RPMI8226 (cell line): Measurements from ENCODE around the gene RIN3.

ENCODE experiments used
- DNase-seq: peaks from one replicate; pipeline ENCODE4 v3.0.0-alpha.2; 2015

RIN3 gene

DNA sequence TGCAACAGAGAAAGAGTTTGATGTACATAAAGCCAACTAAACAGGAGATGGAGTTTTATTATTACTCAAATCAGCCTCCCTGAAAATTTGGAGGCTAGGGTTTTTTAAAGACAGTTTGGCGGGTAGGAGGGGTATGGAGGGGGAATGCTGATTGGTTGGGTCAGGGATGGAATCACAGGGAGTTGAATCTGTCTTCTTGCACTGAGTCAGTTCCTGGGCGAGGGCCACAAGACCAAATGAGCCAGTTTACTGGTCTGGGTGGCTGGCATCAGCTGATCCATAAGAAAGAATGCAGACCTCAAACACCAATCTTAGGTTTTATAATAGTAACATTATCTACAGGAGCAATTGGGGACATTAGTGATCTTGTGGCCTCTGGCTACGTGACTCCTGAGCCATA, 64.9 kb downstream of the RIN3 start:
- no peak for DNase-seq

DNA sequence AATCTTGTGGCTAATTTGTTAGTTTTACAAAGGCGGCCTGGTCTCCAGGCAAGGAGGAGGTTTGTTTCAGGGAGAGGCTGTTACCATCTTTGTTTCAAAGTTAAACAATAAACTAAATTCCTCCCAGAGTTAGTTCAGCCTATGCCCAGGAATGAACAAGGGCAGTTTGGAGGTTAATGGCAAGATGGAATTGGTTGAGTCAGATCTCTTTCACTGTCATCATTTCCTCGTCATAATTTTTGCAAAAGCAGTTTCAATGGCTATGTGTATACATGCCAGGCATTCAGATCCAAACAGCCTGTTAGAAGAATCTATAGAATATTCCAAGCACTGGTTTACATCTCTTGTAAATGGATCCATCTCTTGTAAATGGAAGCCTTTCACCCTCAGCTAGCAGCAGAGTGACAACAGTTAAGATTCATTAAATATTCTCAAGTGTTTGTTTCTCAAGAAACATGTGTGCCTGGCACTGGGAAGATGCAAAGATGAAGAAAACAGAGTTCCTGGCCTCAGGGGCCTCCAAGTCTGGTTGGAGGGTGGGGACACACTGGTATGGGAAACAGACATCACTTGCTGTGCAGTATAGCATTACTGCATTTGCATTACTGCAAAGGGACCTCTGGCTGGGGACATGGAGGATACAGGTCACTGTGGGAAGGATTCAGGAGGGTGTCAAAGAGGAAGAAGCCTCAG, 65.8 kb downstream of the RIN3 start:
- DNase-seq = no peak

GRCh38 chr14:92581206-92581605, 67.6 kb downstream of the RIN3 start:
- no peak for DNase-seq

DNA sequence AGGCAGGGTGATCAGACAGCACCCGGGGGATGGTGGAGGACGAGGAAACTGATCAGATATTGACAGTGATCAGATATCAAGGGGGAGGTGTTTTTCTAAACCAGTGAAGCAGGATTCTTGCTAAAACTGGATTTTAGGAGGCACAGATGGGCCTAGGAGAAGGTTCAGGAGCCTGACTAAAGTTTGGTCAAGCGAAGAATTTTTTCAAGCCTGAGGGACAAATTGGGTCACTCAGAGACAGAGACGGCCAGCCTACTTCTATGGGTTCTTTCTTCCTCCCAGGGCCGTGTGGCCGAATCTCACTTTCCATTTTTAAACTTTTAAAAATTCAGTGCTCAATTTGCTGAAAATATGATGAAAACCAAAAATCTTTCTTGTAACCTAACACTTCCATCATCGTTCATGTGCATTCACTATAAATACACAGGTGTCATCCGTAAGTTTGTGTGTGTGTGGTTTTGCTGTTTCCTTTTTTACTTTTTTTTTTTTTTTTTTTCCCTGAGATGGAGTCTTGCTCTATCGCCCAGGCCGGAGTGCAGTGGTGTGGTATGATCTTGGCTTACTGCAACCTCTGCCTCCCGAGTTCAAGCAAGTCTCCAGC, 68.5 kb downstream of the RIN3 start:
- DNase-seq = no peak

GRCh38 chr14:92582706-92583452, 69.3 kb downstream of the RIN3 start:
- DNase-seq = no peak

DNA sequence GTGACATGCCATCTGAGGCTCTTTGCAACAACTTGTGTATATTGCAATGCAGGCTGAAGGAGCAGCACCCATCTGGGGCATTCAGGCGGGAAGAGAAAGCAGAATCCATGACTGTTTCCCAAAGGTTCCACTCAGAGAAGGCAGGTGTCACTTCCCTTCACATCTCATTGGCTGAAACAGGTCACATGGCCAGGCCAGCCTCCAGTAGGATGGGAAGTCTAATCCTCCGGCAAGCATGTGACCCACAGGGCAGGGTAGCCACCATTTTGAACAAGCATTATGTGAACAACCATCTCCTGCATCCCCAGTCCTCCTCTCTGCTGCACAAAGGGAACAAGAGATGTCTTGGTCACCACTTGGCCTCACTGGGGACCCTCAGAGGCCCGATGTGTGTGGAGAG, 70.6 kb downstream of the RIN3 start:
- DNase-seq = no peak

GRCh38 chr14:92584816-92585215, 71.2 kb downstream of the RIN3 start:
- DNase-seq = no peak

GRCh38 chr14:92585981-92586937, 72.7 kb downstream of the RIN3 start:
- DNase-seq = no peak

DNA sequence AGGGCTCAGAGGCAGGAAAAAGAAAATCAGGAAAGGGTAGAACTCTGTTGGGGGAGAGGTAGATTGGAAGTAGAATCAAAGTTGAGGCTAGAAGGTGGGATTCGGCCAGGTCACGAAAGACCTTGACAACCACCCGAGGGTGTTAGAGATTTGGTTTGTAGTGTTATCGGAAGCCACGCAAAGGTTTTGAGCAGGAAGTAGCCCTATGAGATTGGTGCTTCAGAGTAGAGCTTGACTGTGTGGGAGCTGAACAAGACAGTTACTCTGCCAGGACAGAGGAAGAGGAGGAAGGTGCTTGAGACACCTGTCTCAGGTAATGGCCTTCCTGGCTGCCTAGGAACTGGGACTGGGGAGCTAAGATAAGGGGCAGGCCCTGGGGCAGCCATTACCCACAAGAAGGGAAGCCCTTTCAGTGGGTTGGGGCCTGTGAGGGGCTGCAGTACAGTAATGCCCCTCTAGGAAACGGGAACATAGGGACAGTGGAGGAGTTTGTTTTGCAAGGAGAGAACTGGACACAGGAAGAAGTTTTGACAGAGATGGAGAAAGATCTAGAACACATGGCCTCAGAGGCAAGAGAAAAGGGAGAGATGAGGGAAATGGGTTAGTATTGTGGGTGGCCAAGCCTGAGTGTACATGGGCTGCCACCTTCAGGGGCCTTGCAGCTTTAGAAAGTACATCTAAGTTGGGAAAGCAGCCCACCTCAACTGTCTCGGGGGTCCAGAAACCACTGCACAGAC, 73.5 kb downstream of the RIN3 start:
- DNase-seq = no peak

GRCh38 chr14:92587700-92588085, 74.1 kb downstream of the RIN3 start:
- DNase-seq = no peak

DNA sequence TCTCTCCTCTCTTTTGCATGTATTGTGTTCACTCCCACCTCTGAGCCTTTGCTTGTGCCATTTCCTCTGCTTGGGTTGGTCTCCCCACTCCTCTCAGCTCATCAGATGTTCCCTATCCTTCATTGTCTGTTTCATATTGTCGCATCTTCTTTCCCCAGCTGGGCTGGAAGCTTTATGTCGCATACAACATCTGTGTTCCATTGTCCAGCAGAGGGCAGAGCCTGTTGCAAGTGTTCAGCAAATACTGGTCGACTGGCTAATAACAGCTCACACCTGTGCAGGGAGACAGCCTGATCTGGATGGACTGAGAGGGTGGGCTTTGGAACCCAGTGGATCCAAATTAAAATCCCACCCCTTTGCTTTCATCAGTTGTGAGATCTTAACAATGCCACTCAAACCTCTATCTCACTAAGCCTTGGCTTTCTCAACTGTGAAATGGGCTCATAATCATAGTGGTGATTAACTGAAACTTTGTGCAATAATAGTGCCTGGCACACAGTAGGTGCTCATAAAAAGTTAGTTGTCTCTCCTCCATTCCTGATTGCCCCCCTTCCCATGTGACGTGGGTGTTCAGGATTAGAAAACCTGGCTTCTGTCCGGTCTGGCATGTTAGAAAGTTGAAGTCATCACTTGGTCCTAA, 75.8 kb downstream of the RIN3 start:
- DNase-seq = peak; percentile 52

DNA sequence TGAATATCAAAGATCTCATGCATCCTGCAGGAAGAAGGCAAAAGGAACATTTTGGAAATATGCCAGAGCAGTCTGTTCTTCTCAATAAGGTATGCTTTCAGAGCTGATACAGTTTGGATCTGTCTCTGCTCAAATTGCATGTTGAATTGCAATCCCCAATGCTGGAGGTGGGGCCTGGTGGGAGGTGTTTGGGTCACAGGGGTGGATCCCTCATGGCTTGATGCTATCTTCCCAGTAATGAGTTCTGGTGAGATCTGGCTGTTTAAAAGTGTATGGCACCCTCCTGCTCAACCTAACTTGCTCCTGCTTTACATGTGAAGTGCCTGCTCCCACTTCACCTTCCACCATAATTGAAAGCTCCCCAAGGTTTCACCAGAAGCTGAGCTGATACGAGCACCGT, 76.6 kb downstream of the RIN3 start:
- DNase-seq = no peak

DNA sequence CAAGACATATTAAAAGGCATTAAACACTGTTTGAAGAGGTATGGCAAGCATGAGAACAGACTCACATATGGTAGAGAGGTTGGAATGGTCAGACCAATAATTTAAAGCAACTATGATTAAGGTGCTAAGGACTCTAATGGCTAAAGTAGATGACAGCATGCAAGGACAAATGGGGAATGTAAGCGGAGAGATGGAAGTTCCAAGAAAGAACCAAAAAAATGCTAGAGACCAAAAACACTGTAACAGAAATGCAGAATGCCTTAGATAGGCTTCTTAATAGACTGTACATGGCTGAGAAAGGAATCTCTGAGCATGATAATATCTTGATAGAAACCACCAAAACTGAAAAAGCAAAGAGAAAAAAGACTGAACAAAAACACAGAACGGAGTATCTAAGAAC, 77.4 kb downstream of the RIN3 start:
- DNase-seq = no peak

- DNase-seq = no peak
These were observed 77.8 kb downstream of the RIN3 start for GRCh38 chr14:92591346-92591745.

DNA sequence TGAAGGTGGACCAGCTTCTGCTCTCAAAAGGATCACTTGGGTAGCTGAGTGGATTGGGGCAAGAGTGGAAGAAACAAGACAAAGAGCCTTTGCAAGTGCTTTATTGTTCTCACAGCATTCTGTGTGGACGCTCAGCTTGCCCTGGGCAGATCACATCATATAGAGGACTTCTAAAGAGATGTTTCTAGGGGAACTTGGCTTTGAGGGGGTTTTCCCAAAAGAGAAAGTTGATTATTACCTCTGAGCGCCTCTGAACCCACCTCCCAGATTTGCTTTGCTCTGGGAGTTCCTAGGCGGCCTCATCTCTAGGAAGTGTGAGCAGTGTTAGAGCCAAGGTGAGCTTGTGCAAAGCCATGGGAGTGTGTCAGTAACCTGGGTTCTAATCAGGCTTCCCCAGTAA, 81.7 kb downstream of the RIN3 start:
- DNase-seq = no peak

DNA sequence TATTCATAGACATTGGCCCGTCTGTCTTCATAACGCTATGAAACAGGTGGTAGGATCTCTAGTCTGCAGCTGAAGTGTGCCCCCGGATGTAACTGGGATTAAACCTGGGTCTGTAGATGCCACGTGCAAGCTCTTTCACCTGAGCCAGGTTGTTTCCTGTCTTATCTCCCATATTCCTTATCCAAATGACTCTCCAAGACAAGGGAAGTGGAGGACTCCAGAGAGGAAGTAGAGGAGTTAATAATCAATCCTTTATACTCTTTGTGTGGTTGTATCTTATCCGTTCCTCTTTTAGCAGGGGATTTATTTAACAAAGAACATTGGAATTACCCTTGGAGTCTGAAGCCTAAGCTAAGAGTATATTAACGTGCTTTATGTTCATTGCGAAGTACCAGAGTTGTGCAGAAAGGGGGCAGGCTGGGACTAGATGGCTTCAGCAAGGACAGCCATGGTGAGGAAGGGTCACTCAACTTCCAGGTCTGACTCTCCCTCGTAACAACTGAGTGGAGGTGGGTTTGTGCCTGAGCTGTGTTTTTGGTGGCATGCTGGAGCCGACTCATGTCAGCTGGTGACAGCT, 82.8 kb downstream of the RIN3 start:
- no peak for DNase-seq

DNA sequence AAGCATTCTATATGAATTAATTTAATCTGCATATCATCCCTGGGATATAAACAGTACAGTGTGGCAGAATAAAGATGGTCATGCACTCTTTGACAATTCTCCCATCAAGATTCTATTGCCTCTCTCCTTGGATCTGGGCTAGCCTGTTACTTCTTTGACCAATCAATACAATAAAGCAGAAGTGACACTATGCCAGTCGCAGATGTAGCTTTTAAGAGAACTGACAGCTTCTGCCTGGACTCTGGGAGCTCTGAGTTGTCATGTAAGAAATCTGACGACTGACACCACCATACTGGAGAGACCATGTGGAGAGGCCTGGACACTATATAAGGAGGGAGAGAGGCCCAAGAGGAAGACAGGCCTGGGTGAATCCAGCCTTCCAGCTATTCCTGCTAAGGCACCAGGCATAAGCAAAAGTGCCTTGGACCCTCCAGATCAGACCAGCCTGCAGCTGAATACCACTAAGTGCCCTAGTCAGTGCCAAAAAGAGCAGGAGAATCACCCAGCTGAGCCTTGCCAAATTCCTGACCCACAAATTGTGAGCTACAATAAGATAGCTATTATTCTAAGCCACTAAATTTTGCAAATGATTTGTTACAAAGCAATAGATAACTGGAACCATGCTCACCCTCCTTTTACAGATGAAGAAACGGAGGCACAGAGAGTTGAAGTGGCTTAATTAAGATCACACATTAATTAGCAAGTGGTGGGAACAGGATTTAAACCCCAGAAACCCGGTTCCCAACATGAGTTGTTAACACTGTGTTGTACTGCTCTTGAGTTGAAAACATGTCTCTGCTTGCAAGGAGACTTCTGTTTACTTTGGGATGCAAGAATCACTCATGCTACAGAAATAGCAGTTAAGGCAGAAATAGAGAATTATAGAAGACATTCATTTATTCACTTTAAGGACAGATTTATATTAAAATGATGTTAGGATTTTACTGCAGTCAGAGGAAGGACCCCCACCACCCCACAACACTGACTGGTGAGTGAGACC, 84.6 kb downstream of the RIN3 start:
- DNase-seq = no peak

GRCh38 chr14:92599811-92600210, 86.2 kb downstream of the RIN3 start:
- DNase-seq = no peak

- no peak for DNase-seq
These were observed 86.9 kb downstream of the RIN3 start for GRCh38 chr14:92600318-92601053.
